ENCODE results near the gene THRAP3.

THRAP3 gene

GRCh38 chr1:36342426-36343185 lies 118.4 kb downstream of the THRAP3 start:
- in situ Hi-C loops (cut with MboI; ENCODE audit: low pct_unique_long_range_greater_than_20kb, low sequenced_read_pairs) = no loop called here
- peak; percentile 66 for DNase-seq

GRCh38 chr1:36343651-36344394 lies 119.6 kb downstream of the THRAP3 start:
- in situ Hi-C loops (cut with MboI; ENCODE audit: low pct_unique_long_range_greater_than_20kb, low sequenced_read_pairs) = no loop called here
- DNase-seq = no peak

- DNase-seq = no peak
- in situ Hi-C loops (cut with MboI; ENCODE audit: low pct_unique_long_range_greater_than_20kb, low sequenced_read_pairs) = no loop called here
These were observed 120.1 kb downstream of the THRAP3 start for GRCh38 chr1:36344395-36344680.

- DNase-seq = no peak
- in situ Hi-C loops (cut with MboI; ENCODE audit: low pct_unique_long_range_greater_than_20kb, low sequenced_read_pairs) = no loop called here
These were observed 121.1 kb downstream of the THRAP3 start for GRCh38 chr1:36345353-36345752.

- no peak for DNase-seq
- in situ Hi-C loops (cut with MboI; ENCODE audit: low pct_unique_long_range_greater_than_20kb, low sequenced_read_pairs) = no loop called here
These were observed 122.6 kb downstream of the THRAP3 start for GRCh38 chr1:36346741-36347370.

- no peak for DNase-seq
- in situ Hi-C loops (cut with MboI; ENCODE audit: low pct_unique_long_range_greater_than_20kb, low sequenced_read_pairs) = no loop called here
These were observed 125.0 kb downstream of the THRAP3 start for GRCh38 chr1:36349241-36349671.

- in situ Hi-C loops (cut with MboI; ENCODE audit: low pct_unique_long_range_greater_than_20kb, low sequenced_read_pairs) = no loop called here
- no peak for DNase-seq
These were observed 125.6 kb downstream of the THRAP3 start for GRCh38 chr1:36349839-36350238.

GRCh38 chr1:36350659-36351226 lies 126.5 kb downstream of the THRAP3 start:
- in situ Hi-C loops (cut with MboI; ENCODE audit: low pct_unique_long_range_greater_than_20kb, low sequenced_read_pairs) = no loop called here
- peak; percentile 25 for DNase-seq

- no peak for DNase-seq
- in situ Hi-C loops (cut with MboI; ENCODE audit: low pct_unique_long_range_greater_than_20kb, low sequenced_read_pairs) = no loop called here
These were observed 127.2 kb downstream of the THRAP3 start for GRCh38 chr1:36351227-36351977.

GRCh38 chr1:36352125-36352909 lies 128.1 kb downstream of the THRAP3 start:
- DNase-seq = no peak
- in situ Hi-C loops (cut with MboI; ENCODE audit: low pct_unique_long_range_greater_than_20kb, low sequenced_read_pairs) = no loop called here

GRCh38 chr1:36352910-36353878 lies 129.0 kb downstream of the THRAP3 start:
- in situ Hi-C loops (cut with MboI; ENCODE audit: low pct_unique_long_range_greater_than_20kb, low sequenced_read_pairs) = no loop called here
- peak; percentile 16 for DNase-seq

- in situ Hi-C loops (cut with MboI; ENCODE audit: low pct_unique_long_range_greater_than_20kb, low sequenced_read_pairs) = no loop called here
- DNase-seq = no peak
These were observed 130.2 kb downstream of the THRAP3 start for GRCh38 chr1:36354486-36354885.
